NCI-H460 (cell line): Measurements from ENCODE around the gene TSC22D2. TPM values are rescaled to one million over a fixed set of nuclear protein-coding genes. Genes with fewer than 3 reads are reported as not detected.
"Not testable (repeated sequence)": the region's sequence is repeated elsewhere in the genome, so short reads cannot be mapped to it uniquely, and the experiment has no call there.

Source experiments
- DNase-seq: peaks from one replicate; pipeline ENCODE4 v3.0.0-alpha.2; 2016; ENCODE audit warnings: low read depth; ENCODE audit errors: extremely low read depth
- total RNA-seq: library from RNA; depleted of rRNA; stranded (reverse); fragments of >200 nt; shearing (Covaris generic); gene quantifications from 2 replicates; pipeline ENCODE4 v1.2.3, GENCODE V29; 2014

TSC22D2 gene
- total RNA-seq, 1 experiment from 2014 or later: 5.7 TPM

DNA sequence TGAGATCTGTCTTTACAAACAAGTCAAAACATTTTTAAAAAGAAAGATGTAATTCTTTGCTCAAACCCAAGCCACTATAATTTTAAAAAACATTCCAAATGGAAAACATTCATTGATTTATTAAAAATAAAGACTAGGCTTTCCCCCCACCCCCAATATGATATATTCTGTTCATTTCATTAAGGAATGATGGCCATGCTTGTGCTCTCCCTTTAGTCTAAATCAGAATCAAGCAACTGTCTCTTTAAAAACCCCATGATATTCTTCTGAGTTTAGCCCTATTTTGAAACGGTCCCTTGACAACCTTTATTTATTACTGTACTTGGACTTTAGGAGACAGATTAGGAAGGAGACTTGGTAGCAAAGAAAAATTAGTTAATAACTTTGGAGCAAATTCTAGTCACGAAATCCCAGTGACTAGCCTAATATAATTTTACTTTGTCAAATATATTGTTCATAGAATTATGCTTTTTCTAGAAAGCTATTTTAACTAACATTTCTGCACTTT lies 38.4 kb downstream of the TSC22D2 start:
- no peak for DNase-seq

GRCh38 chr3:150447084-150447483 lies 39.0 kb downstream of the TSC22D2 start:
- DNase-seq: no peak

GRCh38 chr3:150447631-150448465 lies 39.8 kb downstream of the TSC22D2 start:
- no peak for DNase-seq

GRCh38 chr3:150449169-150449721 lies 41.1 kb downstream of the TSC22D2 start:
- no peak for DNase-seq

DNA sequence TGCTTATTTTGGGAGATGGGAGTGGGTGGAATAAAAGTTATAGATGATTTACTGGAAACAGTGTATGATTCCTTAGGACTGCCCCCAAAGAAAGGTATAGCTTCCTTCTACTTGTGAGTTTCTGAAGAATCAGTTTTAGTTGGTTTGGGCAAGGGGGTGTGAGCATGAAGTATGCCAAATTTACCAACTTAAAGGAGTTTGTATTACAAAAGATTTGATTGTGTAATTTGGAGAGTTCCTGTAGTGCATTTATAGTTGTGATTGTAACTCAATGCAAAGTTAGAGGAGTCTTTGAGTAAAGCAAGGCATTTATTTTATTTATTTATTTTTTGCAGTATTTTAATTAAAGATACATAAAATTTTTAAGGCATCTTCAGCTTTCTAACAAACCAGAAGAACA lies 42.8 kb downstream of the TSC22D2 start:
- DNase-seq: no peak

- no peak for DNase-seq
Observed at GRCh38 chr3:150451329-150452048, 43.4 kb downstream of the TSC22D2 start.

GRCh38 chr3:150453353-150453752 lies 45.3 kb downstream of the TSC22D2 start:
- DNase-seq: no peak

- no peak for DNase-seq
Observed at GRCh38 chr3:150454085-150454484, 46.0 kb downstream of the TSC22D2 start.

GRCh38 chr3:150454622-150455021 lies 46.5 kb downstream of the TSC22D2 start:
- DNase-seq: no peak

GRCh38 chr3:150455341-150455740 lies 47.2 kb downstream of the TSC22D2 start:
- DNase-seq: no peak

DNA sequence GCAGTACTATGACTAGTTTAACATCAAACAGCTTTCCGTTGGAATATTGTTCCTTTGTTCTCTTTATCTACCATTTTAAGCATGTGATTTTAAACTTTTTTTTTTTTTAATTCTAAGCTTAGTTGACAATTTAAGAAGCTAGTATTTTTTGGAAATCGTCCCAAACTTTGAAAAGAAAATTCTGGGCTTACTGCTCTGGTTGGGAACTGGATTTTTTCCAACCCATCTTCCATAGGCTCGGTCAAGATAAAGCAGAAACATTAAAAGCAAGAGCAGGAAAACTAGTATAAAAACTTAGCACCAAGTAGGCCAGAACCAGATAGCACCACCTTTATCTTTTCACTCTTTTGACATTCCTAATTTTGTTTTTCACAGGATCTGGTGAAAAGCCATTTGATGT lies 49.9 kb downstream of the TSC22D2 start:
- no peak for DNase-seq

DNA sequence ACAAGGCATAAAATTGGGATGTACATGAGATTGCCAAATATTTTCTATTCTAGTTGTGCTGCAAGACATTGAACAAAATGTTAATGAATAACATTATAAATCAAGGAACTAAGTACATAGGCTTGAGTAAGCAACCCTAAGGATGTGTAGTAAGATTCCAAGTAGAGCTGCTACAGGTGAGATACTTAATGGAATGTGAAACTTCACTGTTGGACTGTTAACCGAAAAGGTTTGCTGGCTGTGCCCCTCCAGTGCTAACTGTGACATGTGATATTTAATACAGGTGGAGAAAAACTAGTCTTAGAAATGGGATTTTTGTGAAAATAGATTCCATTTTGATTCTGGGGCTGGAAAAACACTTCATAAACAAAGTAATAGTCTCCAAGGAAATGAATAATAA lies 52.4 kb downstream of the TSC22D2 start:
- no peak for DNase-seq

DNA sequence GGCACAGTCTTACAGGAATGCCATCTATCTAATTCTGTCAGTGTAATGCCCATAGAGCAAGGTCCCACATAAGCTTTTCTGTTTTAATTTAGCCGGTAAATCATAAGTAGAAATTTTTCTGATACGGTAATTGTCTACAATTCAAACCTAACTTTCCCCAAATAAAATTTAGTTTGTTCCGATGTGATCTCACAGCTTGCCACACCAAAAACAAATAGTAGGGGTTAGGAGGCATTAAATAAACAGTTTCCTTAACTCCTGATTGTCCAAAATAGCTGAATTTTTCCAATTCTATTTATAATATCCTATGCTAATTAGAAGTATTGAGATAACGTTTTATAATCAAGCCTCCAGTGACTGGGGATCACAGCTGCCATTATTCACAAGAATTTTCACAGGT lies 53.3 kb downstream of the TSC22D2 start:
- DNase-seq: no peak

DNA sequence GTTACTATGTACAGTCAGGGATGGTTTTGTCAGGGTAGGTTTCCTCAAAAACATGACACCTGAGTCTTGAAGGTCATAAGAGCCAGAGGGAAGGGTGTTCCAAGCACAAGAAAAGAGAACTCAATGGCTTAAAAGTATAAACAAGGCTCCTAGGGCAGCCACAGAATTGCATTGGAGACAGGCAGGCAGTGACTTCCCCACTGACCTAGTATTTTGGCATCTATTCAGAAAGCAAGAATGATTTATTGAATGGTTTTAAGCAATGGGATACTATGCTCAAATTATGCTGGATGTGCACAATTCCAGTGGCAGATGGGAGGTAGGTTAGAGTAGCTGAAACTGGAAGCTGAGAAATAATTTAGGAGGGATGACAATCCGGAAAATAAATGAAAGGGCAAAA lies 54.0 kb downstream of the TSC22D2 start:
- no peak for DNase-seq

DNA sequence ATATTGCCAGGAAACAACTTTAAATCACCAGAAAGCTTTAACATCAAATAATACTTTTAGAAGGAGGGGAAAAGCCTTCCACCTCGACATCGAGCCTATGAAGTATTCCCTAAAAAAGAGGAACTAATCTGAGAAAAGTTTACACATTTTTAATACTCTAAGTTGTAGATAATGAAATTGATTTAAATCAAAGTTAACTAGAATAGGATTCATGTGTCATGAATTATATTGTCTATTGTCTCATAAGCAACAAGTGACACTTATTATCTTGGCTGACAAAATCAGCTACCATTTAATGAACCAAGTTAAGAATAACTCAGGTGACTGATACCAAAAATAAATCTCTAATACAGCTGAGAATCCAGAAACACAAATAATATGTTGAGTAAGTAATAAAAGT lies 56.6 kb downstream of the TSC22D2 start:
- no peak for DNase-seq

DNA sequence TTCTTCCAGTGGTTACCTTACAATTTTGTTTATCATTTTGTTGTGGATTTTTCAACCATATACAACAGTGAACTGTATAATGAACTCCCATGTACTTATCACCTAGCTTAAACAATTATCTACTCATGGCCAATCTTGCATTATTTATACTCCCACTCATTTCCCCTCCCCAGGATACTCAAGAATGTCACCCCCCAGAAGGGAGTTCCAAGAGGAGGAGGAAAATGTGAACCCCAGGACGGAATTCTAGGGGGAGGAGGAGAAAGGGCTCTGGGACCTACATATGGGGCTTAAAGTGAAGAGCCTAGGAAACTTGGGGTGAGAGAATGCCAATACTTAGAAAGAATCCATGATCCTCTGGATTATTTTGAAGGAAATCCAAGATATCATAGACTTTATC lies 59.3 kb downstream of the TSC22D2 start:
- DNase-seq: no peak

GRCh38 chr3:150469031-150469930 lies 61.2 kb downstream of the TSC22D2 start:
- DNase-seq: peak; percentile 33

- DNase-seq: no peak
Observed at GRCh38 chr3:150469931-150470740, 62.0 kb downstream of the TSC22D2 start.

GRCh38 chr3:150472421-150472820 lies 64.3 kb downstream of the TSC22D2 start:
- DNase-seq: no peak

- DNase-seq: not testable (repeated sequence)
Observed at GRCh38 chr3:150473161-150473560, 65.1 kb downstream of the TSC22D2 start.
